ENCODE data around the gene GNPTG. TPM values are rescaled to one million over a fixed set of nuclear protein-coding genes. Genes with fewer than 3 reads are reported as not detected.

The GNPTG gene
- total and polyA plus RNA-seq, 2 of the 8 experiments (the other 6 are each of a cell fraction or from before 2014, with no cell fraction given): 26.2 to 51.2 TPM

GRCh38 chr16:1398351-1398750 is 46.6 kb downstream of the GNPTG start (continued):
- TF ChIP-seq, protein P1, sequence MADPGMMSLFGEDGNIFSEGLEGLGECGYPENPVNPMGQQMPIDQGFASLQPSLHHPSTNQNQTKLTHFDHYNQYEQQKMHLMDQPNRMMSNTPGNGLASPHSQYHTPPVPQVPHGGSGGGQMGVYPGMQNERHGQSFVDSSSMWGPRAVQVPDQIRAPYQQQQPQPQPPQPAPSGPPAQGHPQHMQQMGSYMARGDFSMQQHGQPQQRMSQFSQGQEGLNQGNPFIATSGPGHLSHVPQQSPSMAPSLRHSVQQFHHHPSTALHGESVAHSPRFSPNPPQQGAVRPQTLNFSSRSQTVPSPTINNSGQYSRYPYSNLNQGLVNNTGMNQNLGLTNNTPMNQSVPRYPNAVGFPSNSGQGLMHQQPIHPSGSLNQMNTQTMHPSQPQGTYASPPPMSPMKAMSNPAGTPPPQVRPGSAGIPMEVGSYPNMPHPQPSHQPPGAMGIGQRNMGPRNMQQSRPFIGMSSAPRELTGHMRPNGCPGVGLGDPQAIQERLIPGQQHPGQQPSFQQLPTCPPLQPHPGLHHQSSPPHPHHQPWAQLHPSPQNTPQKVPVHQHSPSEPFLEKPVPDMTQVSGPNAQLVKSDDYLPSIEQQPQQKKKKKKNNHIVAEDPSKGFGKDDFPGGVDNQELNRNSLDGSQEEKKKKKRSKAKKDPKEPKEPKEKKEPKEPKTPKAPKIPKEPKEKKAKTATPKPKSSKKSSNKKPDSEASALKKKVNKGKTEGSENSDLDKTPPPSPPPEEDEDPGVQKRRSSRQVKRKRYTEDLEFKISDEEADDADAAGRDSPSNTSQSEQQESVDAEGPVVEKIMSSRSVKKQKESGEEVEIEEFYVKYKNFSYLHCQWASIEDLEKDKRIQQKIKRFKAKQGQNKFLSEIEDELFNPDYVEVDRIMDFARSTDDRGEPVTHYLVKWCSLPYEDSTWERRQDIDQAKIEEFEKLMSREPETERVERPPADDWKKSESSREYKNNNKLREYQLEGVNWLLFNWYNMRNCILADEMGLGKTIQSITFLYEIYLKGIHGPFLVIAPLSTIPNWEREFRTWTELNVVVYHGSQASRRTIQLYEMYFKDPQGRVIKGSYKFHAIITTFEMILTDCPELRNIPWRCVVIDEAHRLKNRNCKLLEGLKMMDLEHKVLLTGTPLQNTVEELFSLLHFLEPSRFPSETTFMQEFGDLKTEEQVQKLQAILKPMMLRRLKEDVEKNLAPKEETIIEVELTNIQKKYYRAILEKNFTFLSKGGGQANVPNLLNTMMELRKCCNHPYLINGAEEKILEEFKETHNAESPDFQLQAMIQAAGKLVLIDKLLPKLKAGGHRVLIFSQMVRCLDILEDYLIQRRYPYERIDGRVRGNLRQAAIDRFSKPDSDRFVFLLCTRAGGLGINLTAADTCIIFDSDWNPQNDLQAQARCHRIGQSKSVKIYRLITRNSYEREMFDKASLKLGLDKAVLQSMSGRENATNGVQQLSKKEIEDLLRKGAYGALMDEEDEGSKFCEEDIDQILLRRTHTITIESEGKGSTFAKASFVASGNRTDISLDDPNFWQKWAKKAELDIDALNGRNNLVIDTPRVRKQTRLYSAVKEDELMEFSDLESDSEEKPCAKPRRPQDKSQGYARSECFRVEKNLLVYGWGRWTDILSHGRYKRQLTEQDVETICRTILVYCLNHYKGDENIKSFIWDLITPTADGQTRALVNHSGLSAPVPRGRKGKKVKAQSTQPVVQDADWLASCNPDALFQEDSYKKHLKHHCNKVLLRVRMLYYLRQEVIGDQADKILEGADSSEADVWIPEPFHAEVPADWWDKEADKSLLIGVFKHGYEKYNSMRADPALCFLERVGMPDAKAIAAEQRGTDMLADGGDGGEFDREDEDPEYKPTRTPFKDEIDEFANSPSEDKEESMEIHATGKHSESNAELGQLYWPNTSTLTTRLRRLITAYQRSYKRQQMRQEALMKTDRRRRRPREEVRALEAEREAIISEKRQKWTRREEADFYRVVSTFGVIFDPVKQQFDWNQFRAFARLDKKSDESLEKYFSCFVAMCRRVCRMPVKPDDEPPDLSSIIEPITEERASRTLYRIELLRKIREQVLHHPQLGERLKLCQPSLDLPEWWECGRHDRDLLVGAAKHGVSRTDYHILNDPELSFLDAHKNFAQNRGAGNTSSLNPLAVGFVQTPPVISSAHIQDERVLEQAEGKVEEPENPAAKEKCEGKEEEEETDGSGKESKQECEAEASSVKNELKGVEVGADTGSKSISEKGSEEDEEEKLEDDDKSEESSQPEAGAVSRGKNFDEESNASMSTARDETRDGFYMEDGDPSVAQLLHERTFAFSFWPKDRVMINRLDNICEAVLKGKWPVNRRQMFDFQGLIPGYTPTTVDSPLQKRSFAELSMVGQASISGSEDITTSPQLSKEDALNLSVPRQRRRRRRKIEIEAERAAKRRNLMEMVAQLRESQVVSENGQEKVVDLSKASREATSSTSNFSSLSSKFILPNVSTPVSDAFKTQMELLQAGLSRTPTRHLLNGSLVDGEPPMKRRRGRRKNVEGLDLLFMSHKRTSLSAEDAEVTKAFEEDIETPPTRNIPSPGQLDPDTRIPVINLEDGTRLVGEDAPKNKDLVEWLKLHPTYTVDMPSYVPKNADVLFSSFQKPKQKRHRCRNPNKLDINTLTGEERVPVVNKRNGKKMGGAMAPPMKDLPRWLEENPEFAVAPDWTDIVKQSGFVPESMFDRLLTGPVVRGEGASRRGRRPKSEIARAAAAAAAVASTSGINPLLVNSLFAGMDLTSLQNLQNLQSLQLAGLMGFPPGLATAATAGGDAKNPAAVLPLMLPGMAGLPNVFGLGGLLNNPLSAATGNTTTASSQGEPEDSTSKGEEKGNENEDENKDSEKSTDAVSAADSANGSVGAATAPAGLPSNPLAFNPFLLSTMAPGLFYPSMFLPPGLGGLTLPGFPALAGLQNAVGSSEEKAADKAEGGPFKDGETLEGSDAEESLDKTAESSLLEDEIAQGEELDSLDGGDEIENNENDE (IDR thresholded peaks at IDR 0.05; ENCODE audit: insufficient replicate concordance, low read length): no peak
- TF ChIP-seq FOSL1 (IDR thresholded peaks at IDR 0.05; ENCODE audit: insufficient read depth, low read depth, low read length): no peak
- TF ChIP-seq SIN3A (conservative IDR thresholded peaks at IDR 0.05 in 1 of 2, IDR thresholded peaks at IDR 0.05 in 1 of 2; ENCODE audit: low read depth in 1 of 2, low read length in 2 of 2): no peak
- TF ChIP-seq POLR2AphosphoS5 (IDR thresholded peaks at IDR 0.05; ENCODE audit: low read depth, low read length): no peak
